ENCODE measurements around the gene NT5DC4.

NT5DC4 gene

DNA sequence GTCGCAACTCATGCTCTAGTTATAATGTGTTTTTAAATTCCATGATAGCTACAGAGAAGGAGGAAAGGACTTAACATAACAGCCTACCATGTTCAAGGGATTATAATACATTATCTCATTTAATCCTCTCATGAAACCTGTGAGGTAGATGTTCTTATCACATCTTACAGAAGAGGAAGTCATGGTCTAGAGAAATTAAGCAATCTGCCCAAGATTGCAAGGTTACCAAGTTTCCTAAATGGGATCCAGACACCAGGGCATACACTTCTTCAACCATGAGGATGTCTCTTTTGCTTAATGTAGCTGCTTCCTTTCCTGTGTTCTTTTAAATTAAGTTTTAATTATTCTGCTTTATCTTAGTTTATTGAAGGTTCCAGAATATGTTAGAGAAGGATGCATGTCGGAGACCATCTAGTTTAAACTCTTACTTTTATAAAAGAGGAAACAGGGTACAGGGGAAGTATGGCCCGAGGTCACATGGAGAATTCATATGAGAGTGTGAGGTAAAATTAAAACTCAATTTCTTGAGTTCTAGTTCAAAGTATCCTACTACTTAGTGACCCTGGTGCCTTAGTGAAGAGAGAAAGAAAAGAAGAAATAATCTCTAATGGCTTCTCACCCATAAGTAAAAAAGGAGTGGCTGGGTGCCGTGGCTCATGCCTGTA is 67.0 kb downstream of the NT5DC4 start:
- DNase-seq: no peak

DNA sequence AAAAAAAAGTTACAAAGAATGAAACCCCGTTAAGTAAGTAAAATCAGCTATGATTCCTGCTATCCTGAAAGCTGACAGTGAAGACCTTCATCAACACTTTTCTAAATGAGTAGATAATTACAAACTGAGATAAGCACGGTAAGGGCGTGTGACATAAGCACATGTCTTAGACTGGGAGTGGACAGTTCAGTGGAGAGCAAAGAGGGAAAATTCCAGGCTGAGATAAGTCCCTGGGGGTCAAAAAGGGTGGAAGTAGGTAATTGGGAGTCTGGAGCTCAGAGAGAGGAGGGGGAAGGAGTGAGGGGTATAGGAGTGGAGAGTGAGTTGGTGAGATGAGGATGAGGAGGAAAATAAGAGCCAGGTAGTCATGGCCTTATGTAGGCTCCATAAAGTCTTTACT is 67.8 kb downstream of the NT5DC4 start:
- DNase-seq: no peak
